Articular chondrocyte of knee joint (primary cell): ENCODE results near the gene TOB1. TPM values are rescaled to one million over a fixed set of nuclear protein-coding genes. Genes with fewer than 3 reads are reported as not detected.

ENCODE experiments used
- total RNA-seq: library from RNA; depleted of rRNA; stranded (reverse); fragments of >200 nt; gene quantifications from 2 replicates; pipeline ENCODE4 v1.2.3, GENCODE V29; 2012

Gene TOB1
- 30.6 and 33.2 TPM in 2 replicates for total RNA-seq

GRCh38 chr17:50866261-50866949 lies at the start of gene TOB1:
Gene TOB1, minus strand, starts transcription at chr17:50866354. Its CDS starts 2,337 bp downstream, at chr17:50864017.

DNA sequence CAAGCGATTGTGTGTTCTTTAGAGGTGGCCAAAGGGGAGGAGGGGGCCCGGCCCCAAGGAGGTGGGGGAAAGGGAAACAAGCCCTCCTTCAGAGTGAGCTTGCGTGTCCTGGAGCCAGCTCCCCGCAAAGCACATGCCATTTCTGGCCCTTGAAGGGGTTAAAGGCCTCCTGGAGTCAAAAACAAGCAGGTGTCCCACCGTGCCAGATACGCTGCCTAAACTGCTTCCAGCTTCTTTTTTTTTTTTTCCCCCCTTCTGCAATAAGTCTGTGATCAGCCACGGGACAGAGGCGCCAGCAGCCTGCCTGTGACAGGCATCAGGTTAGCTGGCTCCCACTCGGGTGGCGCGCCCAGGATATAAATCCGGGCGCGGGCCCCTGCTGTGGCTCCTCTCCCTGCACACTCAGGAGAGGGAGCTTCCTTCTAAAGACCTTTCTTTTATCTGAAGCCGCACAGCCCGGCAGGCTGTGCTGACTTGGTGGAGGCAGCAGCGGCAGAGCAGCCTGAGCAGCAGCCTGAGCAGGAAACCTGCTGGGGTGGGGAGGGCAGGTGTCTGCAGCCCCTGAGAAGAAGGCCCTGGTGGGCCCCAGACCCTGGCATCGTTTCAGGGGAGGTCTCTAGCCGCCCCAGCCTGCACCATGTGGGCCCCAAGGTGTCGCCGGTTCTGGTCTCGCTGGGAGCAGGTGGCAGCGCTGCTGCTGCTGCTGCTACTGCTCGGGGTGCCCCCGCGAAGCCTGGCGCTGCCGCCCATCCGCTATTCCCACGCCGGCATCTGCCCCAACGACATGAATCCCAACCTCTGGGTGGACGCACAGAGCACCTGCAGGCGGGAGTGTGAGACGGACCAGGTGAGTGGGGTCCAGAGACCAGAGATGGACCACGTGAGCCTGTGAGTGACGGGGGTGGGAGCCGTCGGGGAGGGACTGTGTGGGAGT lies 30.6 kb downstream of the TOB1 start, which contains the start of gene WFIKKN2:
TSS of gene WFIKKN2 (plus strand) at position 286 of the 934 bp plus-strand sequence. CDS start at position 638, 352 bp downstream.

Other genes with a start within 250 kb of the TOB1 start
- 25.2 and 25.9 TPM in 2 replicates for gene ABCC3, start 231.5 kb downstream of the TOB1 start, total RNA-seq
- gene ANKRD40, start 158.4 kb downstream of the TOB1 start, total RNA-seq, result 51.2 and 52.3 TPM in 2 replicates
- 28.4 and 31.5 TPM in 2 replicates for gene LUC7L3, start 146.8 kb downstream of the TOB1 start, total RNA-seq
- gene ANKRD40CL, start 98.8 kb downstream of the TOB1 start, total RNA-seq, result not detected in 2 replicates
- gene WFIKKN2, start 30.8 kb downstream of the TOB1 start, total RNA-seq, result 0.13 and 0.22 TPM in 2 replicates